Measurements from ENCODE around the gene MAML1. TPM values are rescaled to one million over a fixed set of nuclear protein-coding genes. Genes with fewer than 3 reads are reported as not detected.

Gene MAML1
- total and polyA plus RNA-seq, 10 of the 15 experiments (the other 5 are each of a cell fraction or from before 2014, with no cell fraction given): 0.42 to 23.9 (median 7.3) TPM

DNA sequence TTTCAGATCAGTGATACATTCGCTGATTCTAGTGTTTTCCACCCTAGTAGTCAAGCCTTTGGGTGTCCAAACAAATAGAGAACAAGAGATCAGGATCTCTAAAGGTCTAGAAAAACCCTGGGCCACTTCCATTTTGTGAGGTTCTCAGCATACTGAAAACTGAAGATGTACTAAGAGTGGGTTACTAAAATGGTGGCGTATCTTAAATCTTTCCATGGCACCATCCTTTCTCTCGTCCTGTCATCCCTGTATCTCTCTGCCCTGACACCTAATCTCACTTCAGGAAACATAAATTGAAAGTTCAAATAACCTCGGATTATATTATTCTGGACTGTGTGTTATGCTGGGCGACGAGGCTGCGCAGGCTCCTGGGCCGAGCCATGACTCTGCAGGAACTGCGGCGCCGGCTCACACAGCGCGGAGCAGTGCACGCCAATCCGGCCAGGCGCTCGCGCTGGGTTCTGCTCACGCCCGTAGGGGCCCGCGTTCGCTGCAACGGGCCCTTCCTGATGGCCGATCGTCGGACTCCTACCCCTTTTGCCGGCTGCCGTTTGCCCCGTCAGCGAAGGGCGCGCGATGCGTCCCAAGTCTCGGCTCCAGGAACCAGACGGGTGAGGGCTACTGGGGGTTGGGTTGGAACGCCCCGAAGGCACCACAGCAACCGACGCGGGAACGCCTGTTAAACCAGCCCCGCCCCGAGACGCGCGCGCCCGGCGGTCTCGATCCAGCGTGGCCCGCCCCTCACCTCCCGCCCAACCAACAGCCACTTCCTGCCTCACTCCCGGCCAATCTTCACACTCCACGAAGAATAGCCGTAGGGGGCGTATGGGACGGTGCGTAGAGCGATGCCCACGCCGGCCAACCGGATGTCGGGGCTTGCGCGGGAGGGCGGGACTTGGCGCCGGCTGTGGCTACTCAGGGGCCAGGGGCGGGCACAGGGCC lies 34.4 kb upstream of the MAML1 start (continued):
- TF ChIP-seq, protein P1, sequence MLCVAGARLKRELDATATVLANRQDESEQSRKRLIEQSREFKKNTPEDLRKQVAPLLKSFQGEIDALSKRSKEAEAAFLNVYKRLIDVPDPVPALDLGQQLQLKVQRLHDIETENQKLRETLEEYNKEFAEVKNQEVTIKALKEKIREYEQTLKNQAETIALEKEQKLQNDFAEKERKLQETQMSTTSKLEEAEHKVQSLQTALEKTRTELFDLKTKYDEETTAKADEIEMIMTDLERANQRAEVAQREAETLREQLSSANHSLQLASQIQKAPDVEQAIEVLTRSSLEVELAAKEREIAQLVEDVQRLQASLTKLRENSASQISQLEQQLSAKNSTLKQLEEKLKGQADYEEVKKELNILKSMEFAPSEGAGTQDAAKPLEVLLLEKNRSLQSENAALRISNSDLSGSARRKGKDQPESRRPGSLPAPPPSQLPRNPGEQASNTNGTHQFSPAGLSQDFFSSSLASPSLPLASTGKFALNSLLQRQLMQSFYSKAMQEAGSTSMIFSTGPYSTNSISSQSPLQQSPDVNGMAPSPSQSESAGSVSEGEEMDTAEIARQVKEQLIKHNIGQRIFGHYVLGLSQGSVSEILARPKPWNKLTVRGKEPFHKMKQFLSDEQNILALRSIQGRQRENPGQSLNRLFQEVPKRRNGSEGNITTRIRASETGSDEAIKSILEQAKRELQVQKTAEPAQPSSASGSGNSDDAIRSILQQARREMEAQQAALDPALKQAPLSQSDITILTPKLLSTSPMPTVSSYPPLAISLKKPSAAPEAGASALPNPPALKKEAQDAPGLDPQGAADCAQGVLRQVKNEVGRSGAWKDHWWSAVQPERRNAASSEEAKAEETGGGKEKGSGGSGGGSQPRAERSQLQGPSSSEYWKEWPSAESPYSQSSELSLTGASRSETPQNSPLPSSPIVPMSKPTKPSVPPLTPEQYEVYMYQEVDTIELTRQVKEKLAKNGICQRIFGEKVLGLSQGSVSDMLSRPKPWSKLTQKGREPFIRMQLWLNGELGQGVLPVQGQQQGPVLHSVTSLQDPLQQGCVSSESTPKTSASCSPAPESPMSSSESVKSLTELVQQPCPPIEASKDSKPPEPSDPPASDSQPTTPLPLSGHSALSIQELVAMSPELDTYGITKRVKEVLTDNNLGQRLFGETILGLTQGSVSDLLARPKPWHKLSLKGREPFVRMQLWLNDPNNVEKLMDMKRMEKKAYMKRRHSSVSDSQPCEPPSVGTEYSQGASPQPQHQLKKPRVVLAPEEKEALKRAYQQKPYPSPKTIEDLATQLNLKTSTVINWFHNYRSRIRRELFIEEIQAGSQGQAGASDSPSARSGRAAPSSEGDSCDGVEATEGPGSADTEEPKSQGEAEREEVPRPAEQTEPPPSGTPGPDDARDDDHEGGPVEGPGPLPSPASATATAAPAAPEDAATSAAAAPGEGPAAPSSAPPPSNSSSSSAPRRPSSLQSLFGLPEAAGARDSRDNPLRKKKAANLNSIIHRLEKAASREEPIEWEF (IDR thresholded peaks at IDR 0.05; ENCODE audit: insufficient replicate concordance, low read depth, low read length): no peak
- TF ChIP-seq RB1 (IDR thresholded peaks at IDR 0.05; ENCODE audit: borderline replicate concordance) (peak; percentile 83; the same call in 1 of the 2 replicates), NFYB (IDR thresholded peaks at IDR 0.05; ENCODE audit: insufficient read depth, low read depth, low read length) (peak; percentile 96), SREBF2 (IDR thresholded peaks at IDR 0.05; ENCODE audit: low read length) (no peak; the same call in 1 of the 2 replicates), NFIC (IDR thresholded peaks at IDR 0.05; ENCODE audit: low read depth, low read length) (no peak), SPI1 (IDR thresholded peaks at IDR 0.05; ENCODE audit: borderline replicate concordance, insufficient read depth, low read depth, low read length) (peak; percentile 29; the same call in 1 of the 2 replicates), SREBF1 (IDR thresholded peaks at IDR 0.05; ENCODE audit: low read length) (no peak)
- TF ChIP-seq, protein P2, sequence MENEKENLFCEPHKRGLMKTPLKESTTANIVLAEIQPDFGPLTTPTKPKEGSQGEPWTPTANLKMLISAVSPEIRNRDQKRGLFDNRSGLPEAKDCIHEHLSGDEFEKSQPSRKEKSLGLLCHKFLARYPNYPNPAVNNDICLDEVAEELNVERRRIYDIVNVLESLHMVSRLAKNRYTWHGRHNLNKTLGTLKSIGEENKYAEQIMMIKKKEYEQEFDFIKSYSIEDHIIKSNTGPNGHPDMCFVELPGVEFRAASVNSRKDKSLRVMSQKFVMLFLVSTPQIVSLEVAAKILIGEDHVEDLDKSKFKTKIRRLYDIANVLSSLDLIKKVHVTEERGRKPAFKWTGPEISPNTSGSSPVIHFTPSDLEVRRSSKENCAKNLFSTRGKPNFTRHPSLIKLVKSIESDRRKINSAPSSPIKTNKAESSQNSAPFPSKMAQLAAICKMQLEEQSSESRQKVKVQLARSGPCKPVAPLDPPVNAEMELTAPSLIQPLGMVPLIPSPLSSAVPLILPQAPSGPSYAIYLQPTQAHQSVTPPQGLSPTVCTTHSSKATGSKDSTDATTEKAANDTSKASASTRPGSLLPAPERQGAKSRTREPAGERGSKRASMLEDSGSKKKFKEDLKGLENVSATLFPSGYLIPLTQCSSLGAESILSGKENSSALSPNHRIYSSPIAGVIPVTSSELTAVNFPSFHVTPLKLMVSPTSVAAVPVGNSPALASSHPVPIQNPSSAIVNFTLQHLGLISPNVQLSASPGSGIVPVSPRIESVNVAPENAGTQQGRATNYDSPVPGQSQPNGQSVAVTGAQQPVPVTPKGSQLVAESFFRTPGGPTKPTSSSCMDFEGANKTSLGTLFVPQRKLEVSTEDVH (IDR thresholded peaks at IDR 0.05; ENCODE audit: low read depth, partially characterized antibody): no peak
- TF ChIP-seq, protein P3, sequence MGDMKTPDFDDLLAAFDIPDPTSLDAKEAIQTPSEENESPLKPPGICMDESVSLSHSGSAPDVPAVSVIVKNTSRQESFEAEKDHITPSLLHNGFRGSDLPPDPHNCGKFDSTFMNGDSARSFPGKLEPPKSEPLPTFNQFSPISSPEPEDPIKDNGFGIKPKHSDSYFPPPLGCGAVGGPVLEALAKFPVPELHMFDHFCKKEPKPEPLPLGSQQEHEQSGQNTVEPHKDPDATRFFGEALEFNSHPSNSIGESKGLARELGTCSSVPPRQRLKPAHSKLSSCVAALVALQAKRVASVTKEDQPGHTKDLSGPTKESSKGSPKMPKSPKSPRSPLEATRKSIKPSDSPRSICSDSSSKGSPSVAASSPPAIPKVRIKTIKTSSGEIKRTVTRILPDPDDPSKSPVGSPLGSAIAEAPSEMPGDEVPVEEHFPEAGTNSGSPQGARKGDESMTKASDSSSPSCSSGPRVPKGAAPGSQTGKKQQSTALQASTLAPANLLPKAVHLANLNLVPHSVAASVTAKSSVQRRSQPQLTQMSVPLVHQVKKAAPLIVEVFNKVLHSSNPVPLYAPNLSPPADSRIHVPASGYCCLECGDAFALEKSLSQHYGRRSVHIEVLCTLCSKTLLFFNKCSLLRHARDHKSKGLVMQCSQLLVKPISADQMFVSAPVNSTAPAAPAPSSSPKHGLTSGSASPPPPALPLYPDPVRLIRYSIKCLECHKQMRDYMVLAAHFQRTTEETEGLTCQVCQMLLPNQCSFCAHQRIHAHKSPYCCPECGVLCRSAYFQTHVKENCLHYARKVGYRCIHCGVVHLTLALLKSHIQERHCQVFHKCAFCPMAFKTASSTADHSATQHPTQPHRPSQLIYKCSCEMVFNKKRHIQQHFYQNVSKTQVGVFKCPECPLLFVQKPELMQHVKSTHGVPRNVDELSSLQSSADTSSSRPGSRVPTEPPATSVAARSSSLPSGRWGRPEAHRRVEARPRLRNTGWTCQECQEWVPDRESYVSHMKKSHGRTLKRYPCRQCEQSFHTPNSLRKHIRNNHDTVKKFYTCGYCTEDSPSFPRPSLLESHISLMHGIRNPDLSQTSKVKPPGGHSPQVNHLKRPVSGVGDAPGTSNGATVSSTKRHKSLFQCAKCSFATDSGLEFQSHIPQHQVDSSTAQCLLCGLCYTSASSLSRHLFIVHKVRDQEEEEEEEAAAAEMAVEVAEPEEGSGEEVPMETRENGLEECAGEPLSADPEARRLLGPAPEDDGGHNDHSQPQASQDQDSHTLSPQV (IDR thresholded peaks at IDR 0.05): no peak
- TF ChIP-seq, protein P4, sequence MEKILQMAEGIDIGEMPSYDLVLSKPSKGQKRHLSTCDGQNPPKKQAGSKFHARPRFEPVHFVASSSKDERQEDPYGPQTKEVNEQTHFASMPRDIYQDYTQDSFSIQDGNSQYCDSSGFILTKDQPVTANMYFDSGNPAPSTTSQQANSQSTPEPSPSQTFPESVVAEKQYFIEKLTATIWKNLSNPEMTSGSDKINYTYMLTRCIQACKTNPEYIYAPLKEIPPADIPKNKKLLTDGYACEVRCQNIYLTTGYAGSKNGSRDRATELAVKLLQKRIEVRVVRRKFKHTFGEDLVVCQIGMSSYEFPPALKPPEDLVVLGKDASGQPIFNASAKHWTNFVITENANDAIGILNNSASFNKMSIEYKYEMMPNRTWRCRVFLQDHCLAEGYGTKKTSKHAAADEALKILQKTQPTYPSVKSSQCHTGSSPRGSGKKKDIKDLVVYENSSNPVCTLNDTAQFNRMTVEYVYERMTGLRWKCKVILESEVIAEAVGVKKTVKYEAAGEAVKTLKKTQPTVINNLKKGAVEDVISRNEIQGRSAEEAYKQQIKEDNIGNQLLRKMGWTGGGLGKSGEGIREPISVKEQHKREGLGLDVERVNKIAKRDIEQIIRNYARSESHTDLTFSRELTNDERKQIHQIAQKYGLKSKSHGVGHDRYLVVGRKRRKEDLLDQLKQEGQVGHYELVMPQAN (conservative IDR thresholded peaks at IDR 0.05): peak; percentile 96
